ENCODE data around the gene PDLIM5.

GRCh38 chr4:94540476-94540875, 88.7 kb downstream of the PDLIM5 start:
- TF ChIP-seq EP300 (IDR thresholded peaks at IDR 0.05; ENCODE audit: borderline replicate concordance) (no peak), ZBTB7A (IDR thresholded peaks at IDR 0.05; ENCODE audit: low read depth) (no peak), CREB1 (IDR thresholded peaks at IDR 0.05; ENCODE audit: low read depth) (no peak), MAX (IDR thresholded peaks at IDR 0.05) (peak; percentile 28; the same call in 1 of the 2 replicates), TEAD4 (IDR thresholded peaks at IDR 0.05) (no peak), TAF1 (IDR thresholded peaks at IDR 0.05; ENCODE audit: low read depth) (no peak), NFIC (IDR thresholded peaks at IDR 0.05) (no peak), CEBPB (IDR thresholded peaks at IDR 0.05) (no peak), TCF12 (IDR thresholded peaks at IDR 0.05; ENCODE audit: low read depth) (no peak), YY1 (IDR thresholded peaks at IDR 0.05; ENCODE audit: low read depth) (no peak), FOXM1 (IDR thresholded peaks at IDR 0.05; ENCODE audit: borderline replicate concordance, low read depth) (no peak), EGR1 (IDR thresholded peaks at IDR 0.05) (no peak), REST (IDR thresholded peaks at IDR 0.05; ENCODE audit: low read depth) (no peak), USF1 (IDR thresholded peaks at IDR 0.05) (no peak)
